ENCODE data around the gene LARGE1.

The LARGE1 gene

GRCh38 chr22:33357981-33358399 is 562.3 kb downstream of the LARGE1 start:
- DNase-seq (ENCODE audit: low read depth) = no peak

- no peak for DNase-seq (ENCODE audit: low read depth)
Observed at GRCh38 chr22:33354928-33355327, 565.3 kb downstream of the LARGE1 start.

GRCh38 chr22:33353502-33353901 is 566.8 kb downstream of the LARGE1 start:
- no peak for DNase-seq (ENCODE audit: low read depth)

GRCh38 chr22:33352768-33353167 is 567.5 kb downstream of the LARGE1 start:
- no peak for DNase-seq (ENCODE audit: low read depth)

GRCh38 chr22:33350961-33351360 is 569.3 kb downstream of the LARGE1 start:
- DNase-seq (ENCODE audit: low read depth) = no peak

- DNase-seq (ENCODE audit: low read depth) = no peak
Observed at GRCh38 chr22:33350491-33350890, 569.8 kb downstream of the LARGE1 start.

- DNase-seq (ENCODE audit: low read depth) = no peak
Observed at GRCh38 chr22:33347002-33347401, 573.3 kb downstream of the LARGE1 start.

- no peak for DNase-seq (ENCODE audit: low read depth)
Observed at GRCh38 chr22:33341611-33342010, 578.7 kb downstream of the LARGE1 start.

- no peak for DNase-seq (ENCODE audit: low read depth)
Observed at GRCh38 chr22:33337524-33337923, 582.8 kb downstream of the LARGE1 start.

- DNase-seq (ENCODE audit: low read depth) = no peak
Observed at GRCh38 chr22:33335611-33336279, 584.5 kb downstream of the LARGE1 start.

GRCh38 chr22:33332538-33332937 is 587.7 kb downstream of the LARGE1 start:
- no peak for DNase-seq (ENCODE audit: low read depth)

GRCh38 chr22:33331017-33331416 is 589.3 kb downstream of the LARGE1 start:
- DNase-seq (ENCODE audit: low read depth) = no peak

GRCh38 chr22:33330534-33330933 is 589.7 kb downstream of the LARGE1 start:
- no peak for DNase-seq (ENCODE audit: low read depth)

- no peak for DNase-seq (ENCODE audit: low read depth)
Observed at GRCh38 chr22:33329398-33329797, 590.9 kb downstream of the LARGE1 start.

- DNase-seq (ENCODE audit: low read depth) = peak; percentile 31
Observed at GRCh38 chr22:33328789-33329296, 591.4 kb downstream of the LARGE1 start.

GRCh38 chr22:33327348-33327860 is 592.9 kb downstream of the LARGE1 start:
- no peak for DNase-seq (ENCODE audit: low read depth)

GRCh38 chr22:33326540-33327295 is 593.6 kb downstream of the LARGE1 start:
- DNase-seq (ENCODE audit: low read depth) = no peak

- no peak for DNase-seq (ENCODE audit: low read depth)
Observed at GRCh38 chr22:33325232-33326004, 594.9 kb downstream of the LARGE1 start.

- DNase-seq (ENCODE audit: low read depth) = no peak
Observed at GRCh38 chr22:33324228-33324627, 596.0 kb downstream of the LARGE1 start.

- DNase-seq (ENCODE audit: low read depth) = no peak
Observed at GRCh38 chr22:33321466-33321865, 598.8 kb downstream of the LARGE1 start.

- DNase-seq (ENCODE audit: low read depth) = no peak
Observed at GRCh38 chr22:33315954-33316353, 604.3 kb downstream of the LARGE1 start.

GRCh38 chr22:33315117-33315516 is 605.2 kb downstream of the LARGE1 start:
- no peak for DNase-seq (ENCODE audit: low read depth)

Data from stromal cell of bone marrow (primary cell).